Esophagus squamous epithelium (tissue), 5 donors: Measurements from ENCODE around the gene COQ8B. TPM values are rescaled to one million over a fixed set of nuclear protein-coding genes. Genes with fewer than 3 reads are reported as not detected.

Source experiments
- DNase-seq: peaks from one replicate; lab custom pipeline; 2025; lab: John Stamatoyannopoulos, UW
- H3K27ac ChIP-seq, 4 donors: fragments of 200-600 bp; sonication (generic); one replicate each; pipeline ENCODE4 v1.5.1; 2016 to 2019; ENCODE audit warnings: mild to moderate bottlenecking in 1 of 4
- H3K27me3 ChIP-seq, 4 donors: fragments of 200-600 bp; sonication (generic); 1 replicate in 3 of 4; 2 replicates in 1 of 4; pipeline versions ENCODE4 v1.5.1 to v1.6.0; 2017 to 2021; ENCODE audit warnings: antibody characterized with exemption in 1 of 4
- H3K36me3 ChIP-seq, 3 donors: fragments of 200-600 bp; sonication (generic); one replicate each; pipeline ENCODE4 v1.5.1; 2016 to 2019
- H3K4me1 ChIP-seq, 3 donors: fragments of 200-600 bp; sonication (generic); one replicate each; pipeline ENCODE4 v1.5.1; 2017 to 2019
- H3K4me3 ChIP-seq, 4 donors: fragments of 200-600 bp; sonication (generic); 1 replicate in 3 of 4; 2 replicates in 1 of 4; pipeline ENCODE4 v1.5.1; 2016 to 2019; ENCODE audit warnings: mild to moderate bottlenecking in 2 of 4, moderate library complexity in 1 of 4
- H3K9me3 ChIP-seq, 3 donors: fragments of 200-600 bp; sonication (generic); one replicate each; pipeline ENCODE4 v1.5.1; 2016 to 2019
- POLR2A ChIP-seq, 4 donors: fragments of 450-650 bp; IDR thresholded peaks; one replicate each; pipeline ENCODE4 v1.6.1; 2017; ENCODE audit warnings: antibody characterized with exemption in 4 of 4, mild to moderate bottlenecking in 4 of 4, moderate library complexity in 3 of 4
- WGBS, 2 donors: methylation state at CpG; one replicate each; pipeline ENCODE4 v1.1.5; 2018; 5-methylcytosine and 5-hydroxymethylcytosine counted together
- intact Hi-C: fragments of 100-400 bp; cut with DNase I; formaldehyde crosslinking; loops from one replicate; pipeline ENCODE4 v1.15.0; 2022
- total RNA-seq, 4 donors: library from RNA; depleted of rRNA; stranded (reverse); fragments of >200 nt; gene quantifications; one replicate each; pipeline ENCODE4 v1.1.0, GENCODE V29; 2016
- TF ChIP-seq, protein P1 (sequence below), 6 experiments: fragments of 450-650 bp in 4 of 6; fragments of 200-600 bp in 2 of 6; sonication (generic) in 2 of 6; IDR thresholded peaks; one replicate each; pipeline ENCODE4 v1.5.1; 2016 to 2019; ENCODE audit warnings: antibody characterized with exemption in 6 of 6, mild to moderate bottlenecking in 4 of 6, moderate library complexity in 4 of 6
- donor health status: DM: yes; HTN: yes; CAD: no.

The COQ8B gene
- total RNA-seq, 4 donors from 2014 or later: 19.3 to 64.1 (median 33.3) TPM

DNA sequence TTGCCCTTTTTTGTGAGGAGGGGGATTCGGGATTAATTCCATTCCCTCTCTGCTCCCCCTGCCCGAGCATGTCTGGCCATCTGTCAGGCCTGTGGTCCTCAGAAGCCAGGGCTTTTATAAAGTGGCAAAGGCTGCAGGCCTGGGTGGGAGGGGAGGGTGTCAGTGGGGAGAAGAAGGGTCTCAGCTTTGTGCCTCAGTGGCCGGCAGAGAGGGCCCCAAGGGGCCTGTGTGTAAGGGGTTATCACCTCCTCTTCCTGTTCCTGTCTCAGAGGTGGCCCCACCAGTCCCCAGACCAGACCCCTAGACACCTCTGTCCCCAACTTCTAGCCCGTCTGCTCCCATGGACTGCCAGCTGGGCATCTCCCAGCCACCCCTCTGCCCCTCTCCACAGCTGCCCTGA is 22.8 kb downstream of the COQ8B start:
- Histone ChIP-seq H3K27ac (no peak overlapping the region), H3K4me3 (no peak overlapping the region), H3K27me3 (no peaks in the 10 kb centered on the region), H3K36me3 (peaks cover 0 to 65% (median 6%) of the 10 kb centered on the region in 3 donors), H3K4me1 (peaks cover 20 to 28% (median 21%) of the 10 kb centered on the region in 3 donors), H3K9me3 (no peaks in the 10 kb centered on the region)
- no peak for DNase-seq
- no peak for TF ChIP-seq POLR2A (IDR thresholded peaks at IDR 0.05)
- TF ChIP-seq, protein P1, sequence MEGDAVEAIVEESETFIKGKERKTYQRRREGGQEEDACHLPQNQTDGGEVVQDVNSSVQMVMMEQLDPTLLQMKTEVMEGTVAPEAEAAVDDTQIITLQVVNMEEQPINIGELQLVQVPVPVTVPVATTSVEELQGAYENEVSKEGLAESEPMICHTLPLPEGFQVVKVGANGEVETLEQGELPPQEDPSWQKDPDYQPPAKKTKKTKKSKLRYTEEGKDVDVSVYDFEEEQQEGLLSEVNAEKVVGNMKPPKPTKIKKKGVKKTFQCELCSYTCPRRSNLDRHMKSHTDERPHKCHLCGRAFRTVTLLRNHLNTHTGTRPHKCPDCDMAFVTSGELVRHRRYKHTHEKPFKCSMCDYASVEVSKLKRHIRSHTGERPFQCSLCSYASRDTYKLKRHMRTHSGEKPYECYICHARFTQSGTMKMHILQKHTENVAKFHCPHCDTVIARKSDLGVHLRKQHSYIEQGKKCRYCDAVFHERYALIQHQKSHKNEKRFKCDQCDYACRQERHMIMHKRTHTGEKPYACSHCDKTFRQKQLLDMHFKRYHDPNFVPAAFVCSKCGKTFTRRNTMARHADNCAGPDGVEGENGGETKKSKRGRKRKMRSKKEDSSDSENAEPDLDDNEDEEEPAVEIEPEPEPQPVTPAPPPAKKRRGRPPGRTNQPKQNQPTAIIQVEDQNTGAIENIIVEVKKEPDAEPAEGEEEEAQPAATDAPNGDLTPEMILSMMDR (IDR thresholded peaks at IDR 0.05): no peak
- intact Hi-C loops: no loop called here
- WGBS, 2 donors: 84 to 100% methylated on average over 1 to 3 of the region's 4 CpGs

DNA sequence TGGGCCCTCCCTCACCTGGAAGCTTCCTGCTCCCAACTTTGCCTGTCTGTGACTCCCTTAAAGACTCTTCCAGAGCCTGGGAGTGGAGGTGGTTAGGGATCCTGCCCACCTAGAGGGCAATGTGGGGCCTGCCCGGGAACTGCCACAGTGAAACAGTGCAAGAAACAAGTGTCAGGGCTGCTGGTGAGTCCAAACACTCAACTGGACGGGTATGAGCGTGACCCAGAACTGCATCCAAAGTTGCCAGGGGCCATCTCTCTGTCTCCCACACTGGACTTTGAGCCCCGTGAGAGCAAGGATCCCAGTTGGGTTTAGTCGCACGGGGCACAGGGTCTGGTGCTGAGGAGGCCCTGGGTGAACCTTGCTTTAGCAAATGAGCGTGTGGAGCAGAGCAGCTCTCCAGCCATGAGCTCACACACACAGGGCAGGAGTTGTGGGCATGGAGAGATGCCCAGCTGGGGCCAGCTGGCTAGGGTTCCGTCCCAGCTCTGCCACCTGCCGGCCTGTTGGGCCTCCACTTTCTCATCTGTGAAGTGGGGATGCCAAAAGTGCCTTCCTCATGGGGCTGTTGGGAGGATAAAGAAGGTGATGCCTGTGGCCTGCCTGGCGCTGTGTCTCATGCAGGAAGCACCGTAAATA is 23.4 kb downstream of the COQ8B start:
- intact Hi-C loops: no loop called here
- DNase-seq: no peak
- TF ChIP-seq POLR2A (IDR thresholded peaks at IDR 0.05): no peak
- TF ChIP-seq, protein P1 (IDR thresholded peaks at IDR 0.05): no peak
- peaks cover 22 to 35% (median 27%) of the 10 kb centered on the region in 3 donors for H3K4me1 ChIP-seq
- H3K27ac ChIP-seq: no peak overlapping the region
- H3K36me3 ChIP-seq: peaks cover 0 to 59% (median 6%) of the 10 kb centered on the region in 3 donors
- no peaks in the 10 kb centered on the region for H3K27me3 ChIP-seq
- no peak overlapping the region for H3K4me3 ChIP-seq
- 69 to 85% methylated on average over 3 to 5 of the region's 11 CpGs for WGBS, 2 donors
- no peaks in the 10 kb centered on the region for H3K9me3 ChIP-seq

DNA sequence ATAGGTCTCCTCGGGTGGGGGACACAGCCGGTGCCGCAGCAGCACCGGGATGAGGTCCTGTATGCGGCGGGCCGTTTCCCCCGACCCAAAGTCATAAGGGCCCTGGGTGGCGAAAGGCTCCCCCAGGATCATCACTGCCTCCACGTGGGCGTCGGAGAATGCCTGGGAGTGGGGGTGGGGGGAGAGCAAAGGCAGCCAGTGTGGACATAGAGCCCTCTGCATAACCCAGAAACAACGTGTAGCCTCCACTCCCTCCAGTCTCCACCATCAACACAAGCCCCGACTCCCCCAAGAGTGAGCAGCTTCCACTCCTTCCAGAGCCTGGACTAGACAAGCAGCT is 24.5 kb downstream of the COQ8B start:
- peaks cover 0 to 53% (median 6%) of the 10 kb centered on the region in 3 donors for H3K36me3 ChIP-seq
- peak overlapping the region in 3 of 4 donors; percentile 93 to 94 (median 94) for H3K27ac ChIP-seq
- DNase-seq: no peak
- H3K9me3 ChIP-seq: no peaks in the 10 kb centered on the region
- no peak for TF ChIP-seq POLR2A (IDR thresholded peaks at IDR 0.05)
- TF ChIP-seq, protein P1 (IDR thresholded peaks at IDR 0.05): no peak
- H3K4me3 ChIP-seq: no peak overlapping the region
- peaks cover 26 to 46% (median 37%) of the 10 kb centered on the region in 3 donors for H3K4me1 ChIP-seq
- H3K27me3 ChIP-seq: no peaks in the 10 kb centered on the region
- intact Hi-C loops: no loop called here
- 94 to 100% methylated on average over 2 to 13 of the region's 14 CpGs for WGBS, 2 donors

DNA sequence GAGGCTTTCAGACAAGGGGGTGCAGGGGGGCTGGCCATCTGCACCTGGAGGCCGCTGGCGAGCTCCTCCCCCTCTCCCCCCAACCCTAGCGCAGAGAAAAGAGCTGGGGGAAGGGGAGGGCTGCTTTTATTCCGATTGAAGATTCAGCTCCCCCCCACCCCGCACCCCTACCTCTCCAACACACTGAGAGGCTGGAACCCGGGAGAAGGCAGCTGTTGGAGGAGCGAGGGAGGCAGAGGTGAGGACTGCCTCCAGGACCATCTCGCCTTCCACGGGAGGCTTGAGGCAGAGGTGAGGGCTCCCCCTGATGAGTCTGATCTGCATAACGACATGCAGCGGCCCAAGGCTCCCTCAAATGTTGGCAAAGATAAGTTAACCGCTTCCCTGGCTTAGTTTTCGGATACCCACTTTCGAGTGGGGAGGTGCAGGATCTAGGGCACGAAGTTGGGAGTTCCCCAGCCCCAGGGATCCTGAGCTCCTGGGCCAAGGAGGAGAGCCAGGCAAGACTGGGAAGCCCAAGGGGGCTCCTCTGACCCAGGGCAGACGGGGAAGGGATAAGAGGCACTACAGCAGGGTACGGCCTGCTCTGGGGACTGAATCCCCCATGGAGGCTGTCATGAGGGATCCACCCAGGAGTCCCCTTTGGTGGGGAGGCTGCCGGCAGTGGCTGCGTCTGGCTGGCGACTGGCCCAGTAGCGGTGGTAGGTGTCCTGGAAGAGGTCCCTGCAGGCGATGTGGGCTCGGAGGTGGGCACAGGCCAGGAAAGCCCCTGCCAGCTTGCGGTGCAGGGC is 25.1 kb downstream of the COQ8B start:
- peak overlapping the region; percentile 91 to 94 (median 94) for H3K27ac ChIP-seq
- peaks cover 26 to 50% (median 37%) of the 10 kb centered on the region in 3 donors for H3K4me1 ChIP-seq
- H3K9me3 ChIP-seq: no peaks in the 10 kb centered on the region
- H3K27me3 ChIP-seq: no peaks in the 10 kb centered on the region
- intact Hi-C loops: no loop called here
- peaks cover 0 to 51% (median 6%) of the 10 kb centered on the region in 3 donors for H3K36me3 ChIP-seq
- peak overlapping the region in 3 of 4 donors; percentile 72 to 86 (median 83) for H3K4me3 ChIP-seq
- DNase-seq: no peak
- 50 to 73% methylated on average over 6 to 11 of the region's 24 CpGs for WGBS, 2 donors
- no peak for TF ChIP-seq POLR2A (IDR thresholded peaks at IDR 0.05)
- TF ChIP-seq, protein P1 (IDR thresholded peaks at IDR 0.05): no peak
